Epidermal melanocyte (primary cell): ENCODE measurements around the gene CERS3.

Source experiments
- DNase-seq: peaks from one replicate; pipeline ENCODE4 v3.0.0; 2011; ENCODE audit warnings: low spot score; ENCODE audit not compliant: insufficient read length

CERS3 gene

GRCh38 chr15:100531204-100531603 is 2.5 kb upstream of the CERS3 start:
- no peak for DNase-seq

GRCh38 chr15:100529556-100529955 is 806 bp upstream of the CERS3 start:
- no peak for DNase-seq

GRCh38 chr15:100526027-100526481 is 2.7 kb downstream of the CERS3 start:
- DNase-seq = no peak

- no peak for DNase-seq
Measured at GRCh38 chr15:100525436-100525835, 3.3 kb downstream of the CERS3 start.

GRCh38 chr15:100524326-100524725 is 4.4 kb downstream of the CERS3 start:
- no peak for DNase-seq

- DNase-seq = no peak
Measured at GRCh38 chr15:100521907-100522306, 6.8 kb downstream of the CERS3 start.

- no peak for DNase-seq
Measured at GRCh38 chr15:100520132-100520921, 8.4 kb downstream of the CERS3 start.

GRCh38 chr15:100517846-100518245 is 10.9 kb downstream of the CERS3 start:
- DNase-seq = no peak

- no peak for DNase-seq
Measured at GRCh38 chr15:100516643-100517512, 11.9 kb downstream of the CERS3 start.

GRCh38 chr15:100515758-100516157 is 13.0 kb downstream of the CERS3 start:
- DNase-seq = no peak

- no peak for DNase-seq
Measured at GRCh38 chr15:100508641-100509300, 20.0 kb downstream of the CERS3 start.

GRCh38 chr15:100502651-100503050 is 26.1 kb downstream of the CERS3 start:
- no peak for DNase-seq

- DNase-seq = no peak
Measured at GRCh38 chr15:100501117-100501516, 27.6 kb downstream of the CERS3 start.

- no peak for DNase-seq
Measured at GRCh38 chr15:100500226-100500990, 28.3 kb downstream of the CERS3 start.

GRCh38 chr15:100495861-100496260 is 32.9 kb downstream of the CERS3 start:
- no peak for DNase-seq

- no peak for DNase-seq
Measured at GRCh38 chr15:100493213-100493612, 35.5 kb downstream of the CERS3 start.

- DNase-seq = no peak
Measured at GRCh38 chr15:100484443-100484842, 44.3 kb downstream of the CERS3 start.

GRCh38 chr15:100483370-100483769 is 45.4 kb downstream of the CERS3 start:
- DNase-seq = no peak

- no peak for DNase-seq
Measured at GRCh38 chr15:100476805-100477204, 51.9 kb downstream of the CERS3 start.

GRCh38 chr15:100472736-100473135 is 56.0 kb downstream of the CERS3 start:
- no peak for DNase-seq

GRCh38 chr15:100471933-100472332 is 56.8 kb downstream of the CERS3 start:
- DNase-seq = no peak
